Right lobe of liver (tissue), 6 donors: ENCODE measurements around the gene CBLC. TPM values are rescaled to one million over a fixed set of nuclear protein-coding genes. Genes with fewer than 3 reads are reported as not detected.

Experiments used
- ATAC-seq, 4 donors: fragments of 200-7000 bp; cut with Tn5 transposase; one replicate each; pipeline ENCODE4 v1.9.1; 2020; ENCODE audit warnings: mild to moderate bottlenecking in 4 of 4, moderate library complexity in 4 of 4
- DNase-seq, 3 donors: peaks; one replicate each; pipeline ENCODE4 v3.0.0-alpha.2; 2020
- H3K27ac ChIP-seq, 3 donors: fragments of 200-600 bp; one replicate each; pipeline ENCODE4 v1.8.0; 2022
- H3K27me3 ChIP-seq, 2 donors: fragments of 200-600 bp; one replicate each; pipeline ENCODE4 v1.8.0; 2022
- H3K36me3 ChIP-seq, 4 donors: fragments of 200-600 bp; sonication (generic) in 1 of 4; one replicate each; pipeline versions ENCODE4 v1.5.1 to v1.8.0; 2017 to 2022; ENCODE audit warnings: control low read depth in 1 of 4
- H3K4me1 ChIP-seq, 4 donors: fragments of 200-600 bp; sonication (generic) in 1 of 4; one replicate each; pipeline versions ENCODE4 v1.5.1 to v1.8.0; 2017 to 2022; ENCODE audit warnings: control low read depth in 1 of 4
- H3K4me3 ChIP-seq, 3 donors: fragments of 200-600 bp; one replicate each; pipeline ENCODE4 v1.8.0; 2022
- H3K9me3 ChIP-seq, 4 donors: fragments of 200-600 bp; sonication (generic) in 1 of 4; one replicate each; pipeline versions ENCODE4 v1.5.1 to v1.8.0; 2017 to 2022; ENCODE audit warnings: control low read depth in 1 of 4
- POLR2A ChIP-seq: fragments of 450-650 bp; IDR thresholded peaks from one replicate; pipeline ENCODE4 v1.6.1; 2017; ENCODE audit warnings: antibody characterized with exemption, mild to moderate bottlenecking
- WGBS: methylation state at CpG from one replicate; pipeline ENCODE4 v1.1.6; 2018; ENCODE audit warnings: low coverage, low lambda C conversion rate; ENCODE audit not compliant: insufficient coverage; ENCODE audit errors: missing lambda C conversion rate; 5-methylcytosine and 5-hydroxymethylcytosine counted together
- intact Hi-C, 2 donors: fragments of 100-400 bp; cut with DNase I; formaldehyde crosslinking; loops; one replicate each; pipeline versions ENCODE4 v1.11.2 to v1.14.1; 2022
- microRNA-seq, 2 donors: library from miRNA; unstranded; fragments of <30 nt; microRNA quantifications; one replicate each; pipeline ENCODE4, GENCODE V29; 2019 to 2020
- small RNA-seq, 2 experiments: library from RNA; depleted of rRNA; stranded (forward); fragments of <200 nt; gene quantifications; one replicate each; pipeline ENCODE3, GENCODE V24; 2016
- total RNA-seq, 6 experiments: library from RNA; depleted of rRNA in 2 of 6; stranded (reverse); fragments of >200 nt in 2 of 6; fragmentation: NEBNext Ultra II Directional in 3 of 6; extraction: Animal tissue kit (Norgen Biotek cat#: 25700) in 3 of 6; gene quantifications; one replicate each; pipeline versions ENCODE4 v1.1.0 to v1.2.4, GENCODE V29; 2016 to 2023
- TF ChIP-seq, protein P1 (sequence below), 4 donors: fragments of 200-600 bp in 3 of 4; fragments of 450-650 bp in 1 of 4; IDR thresholded peaks; one replicate each; pipeline versions ENCODE4 v1.5.1 to v1.8.0; 2016 to 2022; ENCODE audit warnings: antibody characterized with exemption in 4 of 4, mild to moderate bottlenecking in 2 of 4
- donor health status: DM: no; HTN: yes; CAD: no.
- donor health status: DM: no; HTN: no; CAD: no.
- donor health status: DM: no; HTN: no; CAD: no.
- donor health status: DM: no; HTN: yes; CAD: no.
- donor health status: DM: no; HTN: yes; CAD: no.

The CBLC gene
- total RNA-seq, 6 experiments from 2014 or later: 9.8 to 19.4 (median 15.6) TPM

DNA sequence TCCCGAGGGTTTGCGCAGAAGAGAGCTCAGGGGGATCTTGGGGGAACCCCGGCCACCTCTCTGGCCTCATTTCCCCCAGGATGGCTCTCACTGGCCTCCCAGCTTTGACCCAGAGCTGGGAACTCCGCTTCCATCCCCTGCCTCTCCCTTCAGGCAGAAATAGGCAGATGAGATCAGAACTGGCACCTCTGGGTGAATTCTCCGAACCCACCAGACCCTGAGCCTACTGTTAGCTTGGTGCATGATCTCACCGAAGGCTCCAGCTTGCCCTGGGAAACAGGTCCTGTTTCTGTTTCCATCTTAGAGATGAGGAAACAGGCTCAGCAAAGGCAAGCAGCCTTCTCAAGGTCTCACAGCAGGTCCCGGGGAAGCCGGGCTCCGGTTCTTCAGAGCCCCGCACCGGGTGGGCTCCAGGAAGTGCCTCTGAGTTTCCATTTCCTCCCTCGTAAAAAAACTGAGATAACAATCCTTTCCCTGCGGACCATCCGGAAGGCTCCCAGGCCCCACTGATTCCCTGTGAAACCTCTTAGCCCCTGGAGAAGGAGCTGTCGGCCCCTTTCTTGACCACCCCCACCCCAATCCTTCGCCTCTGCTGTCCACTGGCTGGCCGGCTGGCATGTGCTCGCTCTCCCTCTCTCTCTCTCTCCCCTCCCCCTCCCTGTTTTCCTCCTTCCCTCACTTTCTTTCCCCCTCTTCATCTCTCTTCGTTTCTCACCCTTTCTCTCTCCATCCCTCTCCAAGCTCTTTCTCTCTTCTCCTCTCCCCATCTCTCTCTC is 70.5 kb downstream of the CBLC start:
- H3K27ac ChIP-seq: peak overlapping the region; percentile 96 to 98 (median 97)
- ATAC-seq (no peak), DNase-seq (peak in 1 of 3 donors; percentile 37)
- H3K27me3 ChIP-seq: no peaks in the 10 kb centered on the region
- 47% methylated on average over 16 of the region's 19 CpGs for WGBS
- peaks cover 0 to 40% (median 10%) of the 10 kb centered on the region in 4 donors for H3K4me1 ChIP-seq
- no peaks in the 10 kb centered on the region for H3K36me3 ChIP-seq
- H3K9me3 ChIP-seq: no peaks in the 10 kb centered on the region
- TF ChIP-seq, protein P1, sequence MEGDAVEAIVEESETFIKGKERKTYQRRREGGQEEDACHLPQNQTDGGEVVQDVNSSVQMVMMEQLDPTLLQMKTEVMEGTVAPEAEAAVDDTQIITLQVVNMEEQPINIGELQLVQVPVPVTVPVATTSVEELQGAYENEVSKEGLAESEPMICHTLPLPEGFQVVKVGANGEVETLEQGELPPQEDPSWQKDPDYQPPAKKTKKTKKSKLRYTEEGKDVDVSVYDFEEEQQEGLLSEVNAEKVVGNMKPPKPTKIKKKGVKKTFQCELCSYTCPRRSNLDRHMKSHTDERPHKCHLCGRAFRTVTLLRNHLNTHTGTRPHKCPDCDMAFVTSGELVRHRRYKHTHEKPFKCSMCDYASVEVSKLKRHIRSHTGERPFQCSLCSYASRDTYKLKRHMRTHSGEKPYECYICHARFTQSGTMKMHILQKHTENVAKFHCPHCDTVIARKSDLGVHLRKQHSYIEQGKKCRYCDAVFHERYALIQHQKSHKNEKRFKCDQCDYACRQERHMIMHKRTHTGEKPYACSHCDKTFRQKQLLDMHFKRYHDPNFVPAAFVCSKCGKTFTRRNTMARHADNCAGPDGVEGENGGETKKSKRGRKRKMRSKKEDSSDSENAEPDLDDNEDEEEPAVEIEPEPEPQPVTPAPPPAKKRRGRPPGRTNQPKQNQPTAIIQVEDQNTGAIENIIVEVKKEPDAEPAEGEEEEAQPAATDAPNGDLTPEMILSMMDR (IDR thresholded peaks at IDR 0.05): no peak
- no peak for TF ChIP-seq POLR2A
- peak overlapping the region; percentile 85 to 96 (median 95) for H3K4me3 ChIP-seq
- intact Hi-C loops: loop anchor here (10.0 kb wide), 2 partner anchors 53 to 63 kb away; no protein-coding TSS in a partner anchor

DNA sequence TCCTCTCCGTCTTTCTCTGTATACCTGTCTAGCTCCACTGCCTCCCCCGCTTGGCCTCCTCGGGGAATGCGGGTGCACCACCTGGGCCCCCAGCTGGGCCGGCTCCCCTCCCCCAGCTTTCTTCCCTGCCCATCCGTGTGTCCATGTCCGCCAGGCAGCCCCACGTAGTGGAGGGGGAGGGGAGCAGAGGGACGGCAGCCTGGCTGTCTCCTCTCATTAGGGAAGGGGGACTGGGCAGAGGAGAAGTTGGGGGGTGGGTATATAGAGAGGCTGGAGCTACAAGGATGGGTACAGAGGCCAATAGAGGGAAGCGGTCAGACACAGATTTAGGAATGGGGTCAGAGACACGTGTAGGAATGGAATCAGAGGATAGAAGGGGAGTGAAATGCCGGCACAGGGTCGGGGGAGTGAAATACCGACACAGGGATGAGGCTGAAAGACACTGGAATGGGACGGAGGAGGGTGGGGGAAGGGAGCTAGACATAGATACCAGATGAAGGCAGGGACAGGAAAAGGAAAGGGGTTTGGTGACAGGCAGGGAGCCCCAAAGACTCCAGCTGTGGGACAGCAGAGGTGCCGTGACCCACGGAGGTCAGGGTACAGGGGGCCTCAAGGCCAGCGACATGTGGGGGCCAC is 71.2 kb downstream of the CBLC start:
- WGBS: 32% methylated on average over 17 of the region's 18 CpGs
- Histone ChIP-seq H3K4me1 (peaks cover 0 to 44% (median 10%) of the 10 kb centered on the region in 4 donors), H3K36me3 (no peaks in the 10 kb centered on the region), H3K27ac (peak overlapping the region; percentile 96 to 98 (median 97)), H3K27me3 (no peaks in the 10 kb centered on the region), H3K4me3 (peak overlapping the region in 1 of 3 donors; percentile 95), H3K9me3 (no peaks in the 10 kb centered on the region)
- ATAC-seq (no peak), DNase-seq (peak in 1 of 3 donors; percentile 48)
- no peak for TF ChIP-seq POLR2A
- intact Hi-C loops: loop anchor here (10.0 kb wide), 2 partner anchors 54 to 64 kb away; no protein-coding TSS in a partner anchor

Small RNA genes within 50 kb of the gene (microRNA-seq; reads per million reads assigned to microRNA genes)
- 0 reads per million in 2 donors for gene MIR8085

Small RNA genes within 50 kb of the gene (small RNA-seq; reads per million reads assigned to genes)
- 0 reads per million in 2 experiments for gene RF00156

Other genes starting within 250 kb of the CBLC start
- gene CEACAM20, start 248.2 kb upstream of the CBLC start, total RNA-seq: under 1 TPM in 3 of 6 experiments, not detected in 3; 0.14 to 0.31 (median 0.16) TPM
- 10 to 100 TPM in 3 of 6 experiments, 1 to 10 TPM in 3; 4.4 to 15.2 (median 9.0) TPM for gene IGSF23, start 164.3 kb upstream of the CBLC start, total RNA-seq
- 10 to 100 TPM; 26.6 to 66.6 (median 55.5) TPM for gene PVR, start 134.0 kb upstream of the CBLC start, total RNA-seq
- gene CEACAM19, start 106.4 kb upstream of the CBLC start, total RNA-seq: 1 to 10 TPM; 3.3 to 9.0 (median 4.5) TPM
- gene CEACAM16, start 78.7 kb upstream of the CBLC start, total RNA-seq: not detected
- gene BCL3, start 29.2 kb upstream of the CBLC start, total RNA-seq: 10 to 100 TPM; 24.1 to 95.6 (median 31.3) TPM
- gene BCAM, start 31.2 kb downstream of the CBLC start, total RNA-seq: 10 to 100 TPM; 26.5 to 48.3 (median 32.7) TPM
- 100 to 1,000 TPM in 1 of 6 experiments, 10 to 100 TPM in 5; 63.5 to 127 (median 87.4) TPM for gene NECTIN2, start 68.4 kb downstream of the CBLC start, total RNA-seq
- gene TOMM40, start 113.4 kb downstream of the CBLC start, total RNA-seq: 10 to 100 TPM; 24.9 to 82.6 (median 26.7) TPM
- gene APOE, start 127.9 kb downstream of the CBLC start, total RNA-seq: 1,000 to 10,000 TPM; 3,480 to 8,780 (median 4,667) TPM
- 1,000 to 10,000 TPM; 4,903 to 7,393 (median 5,741) TPM for gene APOC1, start 136.7 kb downstream of the CBLC start, total RNA-seq
- gene APOC4, start 164.3 kb downstream of the CBLC start, total RNA-seq: 100 to 1,000 TPM in 5 of 6 experiments, 10 to 100 TPM in 1; 55.6 to 462 (median 203) TPM
- 1,000 to 10,000 TPM; 1,740 to 7,868 (median 2,043) TPM for gene APOC2, start 168.2 kb downstream of the CBLC start, total RNA-seq
- gene CLPTM1, start 177.5 kb downstream of the CBLC start, total RNA-seq: 10 to 100 TPM; 78.7 to 90.6 (median 83.9) TPM
- 10 to 100 TPM in 1 of 6 experiments, 1 to 10 TPM in 5; 1.2 to 21.4 (median 7.2) TPM for gene RELB, start 223.6 kb downstream of the CBLC start, total RNA-seq